Measurements from ENCODE around the gene PARP6. TPM values are rescaled to one million over a fixed set of nuclear protein-coding genes. Genes with fewer than 3 reads are reported as not detected.

Gene PARP6
- total RNA-seq, 1 experiment from 2014 or later: 85.7 TPM

DNA sequence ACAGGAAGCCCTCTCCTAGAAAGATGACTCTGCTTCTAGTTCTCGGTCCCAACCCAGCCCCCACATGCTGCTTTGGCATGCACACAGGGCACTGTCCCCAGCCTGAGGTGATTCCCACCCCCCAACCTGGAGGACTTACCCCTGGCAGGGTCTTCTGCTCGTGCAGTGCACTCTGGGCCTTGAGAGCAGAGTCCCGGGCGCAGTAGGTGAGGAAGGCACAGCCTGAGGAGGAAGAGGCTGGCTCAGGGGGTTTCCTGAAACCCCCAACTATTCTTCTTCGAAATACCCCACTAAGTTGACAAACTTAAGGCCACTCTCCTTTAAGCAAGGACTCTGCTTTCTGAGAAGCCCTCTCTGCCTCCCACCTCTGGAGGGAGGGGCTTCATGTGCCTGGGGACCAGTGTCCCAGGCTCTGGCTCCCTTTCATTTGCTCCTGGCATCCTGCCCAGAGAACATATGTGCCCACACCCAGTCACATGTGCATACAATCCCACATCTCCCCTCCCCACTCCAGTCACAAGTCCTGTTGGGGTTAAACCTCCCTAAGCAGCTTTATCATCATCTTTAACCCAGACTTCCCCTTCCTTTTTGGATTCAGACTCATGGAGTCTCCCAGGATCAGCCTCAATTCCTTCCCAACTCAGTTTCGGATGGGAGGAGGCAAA lies 43.5 kb upstream of the PARP6 start:
- POLR2A ChIA-PET: no interaction called here
- Histone ChIP-seq H3K4me1 (ENCODE audit: control insufficient read depth, insufficient read depth, low read length) (peaks cover 4% of the 10 kb centered on the region; the same call in 1 of the 2 replicates), H3K36me3 (ENCODE audit: control insufficient read depth, insufficient read depth, low read length) (no peaks in the 10 kb centered on the region), H3K4me3 (ENCODE audit: low read depth in 2 of 2, low read length in 2 of 2) (no peak overlapping the region), H3K27ac (ENCODE audit: low read length) (no peak overlapping the region), H3K9me3 (ENCODE audit: control insufficient read depth, insufficient read depth, low read depth, low read length) (no peaks in the 10 kb centered on the region), H3K27me3 (ENCODE audit: control insufficient read depth, insufficient read depth, low read length) (no peaks in the 10 kb centered on the region; the same call in 1 of the 2 replicates)
- ATAC-seq (no peak), DNase-seq (ENCODE audit: low read depth, low spot score) (no peak)
- CTCF ChIA-PET: no interaction called here
- TF ChIP-seq TCF7L2 (IDR thresholded peaks at IDR 0.05; ENCODE audit: low read depth, low read length) (no peak), SIN3A (IDR thresholded peaks at IDR 0.05; ENCODE audit: borderline replicate concordance, insufficient read depth, low read depth, low read length) (no peak), REST (IDR thresholded peaks at IDR 0.05; ENCODE audit: insufficient read depth in 1 of 2, low read depth in 2 of 2, low read length in 1 of 2) (no peak), CTCF (IDR thresholded peaks at IDR 0.05) (no peak), POLR2AphosphoS5 (IDR thresholded peaks at IDR 0.05; ENCODE audit: low read depth, low read length) (no peak)
- intact Hi-C loops (cut with micrococcal nuclease; ENCODE audit: unreplicated experiment) (no loop called here), in situ Hi-C loops (cut with HindIII; ENCODE audit: low pct_unique_long_range_greater_than_20kb, low sequenced_read_pairs) (no loop called here)
- BruUV-seq (replicated peaks): no TSS peak

- H3K36me3 ChIP-seq (ENCODE audit: control insufficient read depth, insufficient read depth, low read length): no peaks in the 10 kb centered on the region
- no peak overlapping the region for H3K27ac ChIP-seq (ENCODE audit: low read length)
- DNase-seq (ENCODE audit: low read depth, low spot score) (no peak), ATAC-seq (no peak)
- no peaks in the 10 kb centered on the region; the same call in 1 of the 2 replicates for H3K27me3 ChIP-seq (ENCODE audit: control insufficient read depth, insufficient read depth, low read length)
- BruUV-seq (replicated peaks): no TSS peak
- intact Hi-C loops (cut with micrococcal nuclease; ENCODE audit: unreplicated experiment): no loop called here
- in situ Hi-C loops (cut with HindIII; ENCODE audit: low pct_unique_long_range_greater_than_20kb, low sequenced_read_pairs): no loop called here
- no peaks in the 10 kb centered on the region for H3K9me3 ChIP-seq (ENCODE audit: control insufficient read depth, insufficient read depth, low read depth, low read length)
- TF ChIP-seq SIN3A (IDR thresholded peaks at IDR 0.05; ENCODE audit: borderline replicate concordance, insufficient read depth, low read depth, low read length) (no peak), POLR2AphosphoS5 (IDR thresholded peaks at IDR 0.05; ENCODE audit: low read depth, low read length) (no peak), TCF7L2 (IDR thresholded peaks at IDR 0.05; ENCODE audit: low read depth, low read length) (no peak), CTCF (IDR thresholded peaks at IDR 0.05) (no peak), REST (IDR thresholded peaks at IDR 0.05; ENCODE audit: insufficient read depth in 1 of 2, low read depth in 2 of 2, low read length in 1 of 2) (no peak)
- H3K4me1 ChIP-seq (ENCODE audit: control insufficient read depth, insufficient read depth, low read length): no peaks in the 10 kb centered on the region
- no peak overlapping the region for H3K4me3 ChIP-seq (ENCODE audit: low read depth in 2 of 2, low read length in 2 of 2)
- ChIA-PET CTCF (interaction anchor here (1.0 to 1.1 kb wide), 2 partner anchors 286 to 357 kb away, joined by 3 read pairs; no protein-coding TSS in a partner anchor), POLR2A (no interaction called here)
Observed at GRCh38 chr15:72313881-72314280, 41.5 kb upstream of the PARP6 start.
